ENCODE results near the gene RNF141.
A peak's percentile ranks its signal among the peaks of the same experiment; 100 is the strongest.

The RNF141 gene

DNA sequence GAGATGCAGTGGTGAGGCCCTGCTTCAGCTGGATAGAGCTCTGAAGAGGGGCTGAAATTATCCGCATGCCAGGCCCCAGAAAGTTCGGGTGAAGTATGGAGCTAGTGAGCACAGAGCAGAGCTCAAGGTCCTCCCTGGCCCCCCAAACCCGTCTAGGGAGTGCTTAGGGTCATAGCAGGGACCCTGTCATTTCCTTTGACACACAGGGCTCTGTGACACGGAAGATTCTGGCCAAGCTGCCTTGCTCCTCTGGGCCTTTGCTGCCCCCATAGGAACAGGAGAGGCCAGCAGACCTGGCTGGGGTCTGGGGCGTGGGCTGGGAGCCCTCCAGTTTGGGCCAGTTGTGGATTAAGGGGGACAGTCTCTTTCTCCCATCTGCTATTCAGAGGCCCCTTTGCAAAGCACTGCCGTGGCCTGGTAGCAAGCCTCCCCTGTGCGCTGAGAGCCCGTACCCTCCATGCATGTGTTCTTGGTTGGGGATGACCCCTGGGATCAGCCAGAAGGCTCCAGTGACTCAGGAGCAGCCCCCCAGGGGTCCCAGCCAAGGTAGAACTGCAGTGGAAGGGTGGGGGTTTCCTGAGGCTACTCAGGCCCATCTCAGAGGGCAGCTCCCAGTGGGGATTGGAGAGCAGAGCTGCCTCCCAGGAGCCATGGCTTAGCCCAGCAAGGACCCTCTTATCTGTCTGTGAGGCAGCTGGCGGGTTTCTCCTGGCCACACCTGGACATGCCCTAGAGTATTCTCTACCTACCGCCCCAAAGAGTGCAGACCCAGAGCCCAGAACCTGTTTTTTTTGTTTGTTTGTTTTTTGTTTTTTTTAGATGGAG, 42.3 kb downstream of the RNF141 start:
- no peak for DNase-seq

DNA sequence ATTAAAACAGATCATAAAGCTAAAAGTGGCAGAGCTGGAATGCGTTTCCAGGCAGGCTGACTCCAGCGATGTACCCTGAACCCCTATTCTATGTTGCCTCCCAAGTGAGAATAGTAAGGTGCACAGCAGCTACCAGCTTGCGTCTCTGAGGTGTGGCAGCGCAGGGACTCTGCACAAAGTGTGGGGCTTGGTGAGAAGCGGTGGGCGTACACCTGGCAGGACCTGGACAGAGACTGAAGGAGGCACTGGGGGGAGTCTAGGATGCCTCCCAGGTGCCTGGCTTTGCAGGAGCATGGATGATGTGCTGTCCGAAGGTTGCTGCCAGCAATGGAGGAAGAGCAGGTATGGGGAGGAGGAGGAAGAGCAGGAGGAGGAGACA, 43.0 kb downstream of the RNF141 start:
- DNase-seq = no peak

- DNase-seq = no peak
Observed at GRCh38 chr11:10497371-10498021, 43.5 kb downstream of the RNF141 start.

DNA sequence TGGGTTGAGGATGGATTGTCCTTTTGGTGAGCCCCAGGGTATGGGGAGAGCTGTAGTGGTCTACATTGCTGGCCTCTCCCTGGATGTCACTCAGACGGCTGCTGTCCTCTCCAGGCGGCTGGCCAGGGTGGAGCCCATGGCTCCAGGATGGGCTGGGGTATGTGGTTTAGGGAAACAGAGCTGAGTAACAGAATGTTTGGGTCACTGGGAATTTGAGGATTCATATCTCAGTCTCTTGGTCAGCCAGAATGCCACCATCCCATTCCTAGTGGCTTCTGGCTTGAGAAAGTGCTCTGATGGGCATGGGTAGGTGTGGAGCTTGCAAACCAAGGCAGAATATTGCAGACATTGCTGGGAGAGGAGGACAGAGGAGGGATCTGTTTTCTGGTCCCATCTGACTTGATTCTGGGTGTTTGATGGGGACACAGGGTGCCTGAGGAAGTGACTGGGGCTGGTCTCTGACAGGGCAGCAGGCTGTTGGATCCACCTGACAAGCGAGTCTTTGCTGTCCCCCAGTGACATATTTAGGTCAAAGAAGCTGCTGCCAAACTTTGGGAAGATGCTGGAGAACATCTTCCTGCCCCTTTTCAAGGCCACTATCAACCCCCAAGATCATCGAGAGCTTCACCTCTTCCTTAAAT, 44.6 kb downstream of the RNF141 start:
- DNase-seq = no peak

DNA sequence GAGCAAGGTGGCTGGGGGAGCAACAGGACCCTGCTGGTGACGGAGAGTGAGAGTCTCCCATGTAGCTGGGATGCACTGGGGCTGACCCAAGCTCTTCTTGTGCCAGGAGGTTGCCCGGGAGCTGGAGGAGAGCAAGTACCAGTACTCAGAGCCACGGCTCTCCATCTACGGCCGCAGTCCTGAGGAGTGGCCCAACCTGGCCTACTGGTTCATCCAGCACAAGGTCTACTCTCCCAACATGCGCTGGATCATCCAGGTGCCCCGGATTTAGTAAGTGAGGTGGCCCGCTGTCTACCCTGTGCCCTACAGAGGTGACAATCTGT, 45.6 kb downstream of the RNF141 start:
- DNase-seq = no peak

DNA sequence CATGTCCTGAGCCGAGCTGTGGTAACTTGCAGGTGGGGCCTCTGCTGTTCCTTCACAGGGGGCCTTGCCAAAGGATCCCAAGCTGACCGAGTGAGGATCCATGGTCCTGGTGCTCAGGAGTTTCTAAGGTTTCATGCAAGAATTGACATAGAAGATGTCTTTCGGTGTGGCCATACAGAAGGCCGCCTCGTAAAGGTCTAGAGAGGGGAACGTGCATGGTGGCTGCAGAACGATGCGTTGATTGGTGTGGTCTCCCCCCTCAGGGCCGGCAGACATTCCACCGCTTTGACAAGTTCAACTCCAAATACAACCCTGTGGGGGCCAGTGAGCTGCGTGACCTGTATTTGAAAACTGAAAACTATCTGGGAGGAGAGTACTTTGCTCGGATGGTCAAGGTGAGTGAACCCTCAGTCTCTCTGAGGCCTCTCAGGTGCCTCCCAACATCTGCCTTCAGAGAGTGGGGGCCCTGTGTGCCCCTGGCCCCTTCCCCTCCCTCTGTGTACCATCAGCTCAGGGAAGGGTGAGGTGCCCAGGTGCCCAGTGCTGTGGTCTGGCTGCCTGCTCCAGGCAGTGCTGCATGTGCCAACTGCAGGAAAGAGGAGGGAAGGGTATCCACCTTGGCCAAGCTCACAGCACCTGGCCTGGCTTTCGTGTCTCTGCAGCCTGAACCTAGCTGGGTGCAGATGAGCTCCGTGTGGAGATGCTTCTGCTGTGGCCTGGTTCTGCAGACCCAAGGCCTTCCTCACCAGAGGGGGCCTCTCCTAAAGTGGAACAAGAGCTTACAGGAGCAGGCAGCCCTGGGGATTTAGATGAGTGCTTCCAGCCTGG, 46.1 kb downstream of the RNF141 start:
- DNase-seq = no peak

GRCh38 chr11:10493041-10493663, 47.8 kb downstream of the RNF141 start:
- no peak for DNase-seq

DNA sequence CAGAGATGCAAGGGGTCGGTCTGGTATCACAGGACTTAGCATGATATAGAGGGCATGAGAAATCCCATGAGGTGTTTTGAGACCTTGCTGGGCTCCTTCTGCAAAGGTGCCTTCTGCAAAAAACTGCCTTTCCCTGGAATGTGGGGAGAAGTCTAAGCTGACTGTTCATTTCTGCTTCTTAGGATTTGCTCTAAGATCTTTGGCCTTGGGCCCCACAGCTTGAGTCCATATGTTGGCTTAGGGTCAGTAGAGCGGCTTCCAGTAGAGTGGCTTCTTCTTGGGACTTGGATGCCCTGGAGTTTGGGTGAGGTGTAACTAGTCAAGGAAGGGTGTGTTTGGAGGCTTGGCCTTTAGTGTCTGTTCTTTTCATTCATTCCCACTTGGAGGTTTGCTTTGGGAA, 48.9 kb downstream of the RNF141 start:
- DNase-seq = no peak

- DNase-seq = peak in 52 of 56 donors; percentile 13 to 91 (median 72)
Observed at GRCh38 chr11:10490398-10491241, 50.4 kb downstream of the RNF141 start.

- no peak for DNase-seq
Observed at GRCh38 chr11:10490032-10490397, 51.0 kb downstream of the RNF141 start.

DNA sequence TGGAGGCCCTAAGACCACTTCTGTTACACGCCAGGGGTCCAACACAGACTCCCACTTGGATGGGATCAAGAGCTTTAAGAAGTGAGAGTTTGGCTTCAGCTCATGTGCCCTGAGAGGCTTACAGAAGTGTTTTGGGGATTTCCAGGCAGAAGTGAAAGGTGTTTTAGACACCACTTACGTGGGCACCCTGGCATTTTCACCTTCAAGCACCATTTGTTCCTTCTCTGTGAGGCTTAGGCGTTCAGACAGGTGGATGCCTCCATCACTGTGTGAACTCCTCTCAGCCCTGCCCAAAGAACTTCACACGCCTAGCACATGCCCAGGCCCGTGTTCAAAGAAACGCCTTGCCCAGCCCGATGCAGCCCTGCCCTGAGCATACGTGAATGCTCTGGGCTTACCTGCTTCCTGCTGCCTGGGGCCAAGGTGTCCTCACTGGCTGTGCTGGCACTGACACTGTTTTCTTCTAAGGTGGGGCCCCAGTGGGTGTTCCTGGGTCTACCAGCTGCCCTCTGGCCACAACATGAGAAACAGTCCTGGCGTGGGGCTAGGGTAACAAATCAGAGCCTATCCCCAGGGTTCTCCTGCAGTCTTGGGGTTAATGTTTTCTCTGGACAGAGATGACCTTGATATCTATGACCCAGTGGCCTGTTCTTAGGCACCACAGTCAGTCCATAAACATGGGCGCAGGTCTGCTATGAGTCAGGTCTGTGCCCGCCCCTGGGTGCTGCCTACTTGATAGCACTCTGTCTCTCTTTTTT, 51.9 kb downstream of the RNF141 start:
- no peak for DNase-seq

GRCh38 chr11:10488121-10488933, 52.7 kb downstream of the RNF141 start:
- no peak for DNase-seq

DNA sequence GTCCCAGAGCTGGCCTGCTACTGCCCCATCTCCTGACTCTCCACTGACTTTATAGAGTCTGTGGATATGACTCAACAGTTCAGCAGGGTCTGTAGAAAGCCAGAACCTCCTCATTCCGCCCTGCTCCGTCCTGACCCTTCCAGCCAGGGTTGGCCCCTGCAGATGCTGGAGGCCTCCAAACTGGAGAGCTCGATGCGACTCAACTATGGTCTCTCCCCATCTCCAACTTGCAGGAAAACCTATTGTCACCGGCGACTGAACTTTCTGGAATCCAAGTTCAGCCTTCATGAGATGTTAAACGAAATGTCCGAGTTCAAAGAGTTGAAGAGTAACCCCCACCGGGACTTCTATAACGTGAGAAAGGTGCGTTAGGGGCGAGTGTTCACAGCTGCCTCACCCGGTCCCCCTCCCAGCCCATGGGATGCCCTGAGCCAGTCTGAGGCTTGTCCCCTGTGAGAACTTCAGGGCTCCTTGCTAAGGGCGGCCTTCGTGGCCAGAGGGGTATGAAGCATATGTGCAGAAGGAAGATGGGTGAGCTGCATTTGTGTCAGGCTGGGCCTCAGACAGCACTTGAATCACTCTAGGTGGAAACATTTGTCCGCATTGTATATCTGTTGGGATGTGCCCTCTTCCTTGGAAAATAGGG, 53.9 kb downstream of the RNF141 start:
- no peak for DNase-seq

DNA sequence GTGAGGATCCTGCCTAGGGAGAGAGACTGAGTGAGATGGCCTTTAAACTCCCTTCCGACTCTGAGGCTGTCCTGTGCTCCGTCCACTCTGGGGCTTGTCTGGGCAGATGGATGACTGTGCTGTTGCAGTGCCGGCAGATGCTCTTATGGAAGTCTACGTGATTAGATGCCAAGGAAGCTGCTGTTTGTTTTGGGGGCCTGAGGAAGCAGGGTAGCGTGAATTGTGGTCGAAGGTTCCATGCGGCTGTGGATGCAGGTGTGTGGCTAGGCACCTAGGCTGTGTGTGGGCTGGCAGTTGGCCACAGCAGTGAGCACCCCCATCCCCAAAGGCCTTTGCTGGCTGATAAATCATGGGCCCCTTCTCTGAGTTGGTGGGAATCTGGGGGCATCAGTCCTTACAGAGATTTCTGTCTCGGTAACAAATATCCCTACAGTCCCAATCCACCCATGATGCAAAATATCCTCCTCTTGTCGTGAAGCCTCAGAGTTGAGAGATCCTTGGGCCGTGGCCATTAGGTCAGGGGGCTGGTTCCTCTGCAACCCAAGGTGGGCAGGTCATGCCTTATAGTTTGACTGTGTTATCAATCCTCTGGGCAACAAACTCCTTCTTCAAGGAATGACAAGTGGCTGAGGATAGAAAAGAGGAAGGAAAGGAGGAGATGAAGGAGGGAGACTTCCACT, 54.7 kb downstream of the RNF141 start:
- no peak for DNase-seq

GRCh38 chr11:10485646-10486045, 55.3 kb downstream of the RNF141 start:
- DNase-seq = no peak

DNA sequence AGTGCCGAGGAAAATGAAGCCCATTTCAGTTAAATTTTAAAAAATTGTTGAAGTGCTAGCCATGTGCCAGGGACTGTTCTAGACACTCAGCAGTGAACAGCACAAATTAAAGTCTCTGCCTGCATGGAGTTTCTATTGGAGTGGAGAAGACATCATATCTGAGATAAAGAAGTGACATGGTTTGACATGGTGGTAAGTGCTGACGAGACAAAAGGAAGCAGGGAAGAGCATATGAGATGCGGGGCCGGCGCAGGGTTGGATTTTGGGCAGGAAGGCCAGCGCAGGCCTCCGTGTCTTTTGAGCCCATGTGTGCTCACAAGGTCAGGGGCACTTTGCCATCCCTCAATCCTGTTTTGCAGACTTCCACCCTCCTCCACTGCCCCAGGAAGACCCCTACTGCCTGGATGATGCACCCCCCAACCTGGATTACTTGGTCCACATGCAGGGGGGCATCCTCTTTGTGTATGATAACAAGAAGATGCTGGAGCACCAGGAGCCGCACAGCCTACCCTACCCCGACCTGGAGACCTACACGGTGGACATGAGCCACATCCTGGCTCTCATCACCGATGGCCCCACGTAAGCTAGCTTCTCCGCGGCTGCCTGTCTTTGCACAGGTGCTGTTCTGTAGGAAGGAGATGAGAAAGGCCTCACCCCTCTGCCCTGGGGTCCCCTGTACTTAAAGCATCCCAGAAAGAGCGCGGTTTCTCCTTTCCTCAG, 56.4 kb downstream of the RNF141 start:
- no peak for DNase-seq

- DNase-seq = no peak
Observed at GRCh38 chr11:10483584-10483983, 57.4 kb downstream of the RNF141 start.
